NCI-H2171 treated with DMSO at 0.1 percent for 48 hours (cell line): ENCODE measurements around the gene RNF6.

ENCODE experiments used
- DNase-seq: peaks from one replicate; lab custom pipeline; 2025; lab: John Stamatoyannopoulos, UW

Gene RNF6

DNA sequence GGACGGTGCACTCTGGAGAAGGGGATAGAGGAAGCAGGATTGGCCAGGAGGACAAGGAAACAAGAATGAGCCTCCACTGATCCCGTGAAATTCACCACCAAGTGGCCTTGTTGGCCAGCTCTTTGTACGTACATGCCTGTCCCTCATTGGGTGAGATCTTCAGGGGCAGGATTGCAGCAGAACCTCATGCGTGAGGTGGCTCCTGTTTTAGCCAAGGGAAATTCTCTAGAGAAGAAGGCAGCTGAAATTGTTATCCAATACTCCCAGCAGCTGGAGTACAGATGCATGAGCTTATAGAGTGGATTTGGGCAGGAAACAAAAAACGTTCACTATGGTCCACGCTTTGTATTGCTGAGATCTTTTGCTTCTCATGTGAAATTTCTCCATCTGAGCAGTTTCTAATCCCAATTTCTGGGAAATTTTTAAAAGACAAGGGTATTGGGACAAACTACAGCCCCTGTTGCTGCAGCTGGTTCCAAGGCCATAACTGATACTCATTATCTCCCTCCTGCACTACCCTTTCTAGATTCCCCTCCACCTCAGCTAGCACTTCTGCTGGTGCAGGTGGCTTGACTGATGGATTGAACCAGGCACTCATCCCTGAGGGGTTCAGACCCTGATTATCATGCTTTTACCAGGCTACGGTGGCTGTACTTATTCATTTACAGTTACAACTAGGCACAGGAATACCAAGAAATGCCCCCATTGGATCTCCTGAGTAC is 3.9 kb upstream of the RNF6 start:
- no peak for DNase-seq

DNA sequence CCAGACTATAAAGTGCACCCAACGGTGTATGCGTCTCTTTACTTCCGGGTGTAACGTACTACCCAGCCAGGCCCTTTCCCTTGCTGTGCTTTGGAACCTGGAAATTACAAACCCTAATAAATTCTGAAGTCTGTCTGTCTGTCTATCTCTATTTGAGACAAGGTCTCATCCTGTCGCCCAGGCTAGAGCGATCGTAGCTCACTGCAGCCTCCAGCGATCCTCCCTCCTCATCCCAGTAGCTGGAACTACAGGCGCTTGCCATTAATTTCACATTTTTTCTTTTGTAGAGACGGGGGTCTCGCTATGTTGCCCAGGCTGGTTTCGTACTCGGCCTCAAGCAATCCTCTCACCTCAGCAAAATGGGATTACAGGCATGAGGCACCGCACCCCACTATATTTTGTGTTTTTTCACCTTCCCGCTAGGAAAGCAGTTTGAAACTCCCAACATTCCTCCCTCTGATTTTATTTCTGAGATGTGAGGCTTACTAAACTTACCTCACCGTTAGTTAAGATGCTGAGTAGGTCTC is 469 bp upstream of the RNF6 start:
- no peak for DNase-seq

DNA sequence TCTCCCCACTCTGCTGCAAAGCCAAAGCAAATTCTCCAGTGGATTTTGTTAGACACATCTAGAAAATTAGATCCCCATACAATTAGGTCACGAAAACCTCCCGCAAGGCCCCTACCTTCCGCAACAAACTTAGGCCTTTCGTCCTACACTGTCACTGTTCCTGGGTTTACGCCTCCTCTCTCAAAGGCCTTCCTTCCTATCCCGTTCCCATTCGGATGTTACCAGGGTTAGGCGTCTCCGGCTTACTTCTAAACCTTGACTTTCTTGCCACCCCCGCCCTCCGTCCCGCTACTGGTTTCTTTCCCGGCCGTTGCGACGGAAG is 754 bp downstream of the RNF6 start:
- no peak for DNase-seq

DNA sequence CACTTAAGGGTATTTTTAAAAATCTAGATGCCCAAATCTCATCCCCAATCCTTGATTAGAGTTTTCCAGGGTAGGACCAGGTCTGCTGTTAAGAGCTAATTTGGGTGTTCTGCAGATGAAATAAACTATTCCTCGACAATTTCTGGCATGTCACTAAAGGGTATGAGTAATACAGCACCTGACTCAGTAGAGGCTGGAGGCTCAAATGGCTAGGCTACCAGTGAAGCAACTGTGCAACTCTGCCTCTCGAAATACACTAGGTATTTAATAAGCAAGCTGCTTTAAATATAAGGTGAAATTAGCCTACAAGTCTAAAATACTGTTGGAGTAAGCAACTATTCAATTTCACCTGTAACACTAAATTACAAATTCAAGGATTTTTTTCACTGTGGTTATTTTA is 1.5 kb downstream of the RNF6 start:
- DNase-seq: no peak

DNA sequence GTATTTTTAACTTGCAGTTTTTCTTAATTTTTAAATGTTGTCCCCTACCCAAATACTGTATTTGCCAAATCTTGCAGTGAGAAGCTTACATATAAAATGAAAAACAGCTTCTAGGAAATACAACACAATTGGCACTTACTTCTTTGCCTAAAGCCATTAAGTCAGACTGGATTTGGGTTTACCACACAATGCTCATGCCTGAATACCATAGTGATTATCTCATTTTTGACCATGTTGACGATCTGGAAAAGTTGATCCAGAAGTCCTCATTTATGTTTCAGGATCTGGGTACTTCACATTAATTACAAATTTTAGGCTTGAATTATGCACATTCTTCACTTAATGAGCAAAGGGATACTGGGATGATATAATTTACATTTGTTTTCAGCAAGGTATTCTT is 2.4 kb downstream of the RNF6 start:
- DNase-seq: no peak

DNA sequence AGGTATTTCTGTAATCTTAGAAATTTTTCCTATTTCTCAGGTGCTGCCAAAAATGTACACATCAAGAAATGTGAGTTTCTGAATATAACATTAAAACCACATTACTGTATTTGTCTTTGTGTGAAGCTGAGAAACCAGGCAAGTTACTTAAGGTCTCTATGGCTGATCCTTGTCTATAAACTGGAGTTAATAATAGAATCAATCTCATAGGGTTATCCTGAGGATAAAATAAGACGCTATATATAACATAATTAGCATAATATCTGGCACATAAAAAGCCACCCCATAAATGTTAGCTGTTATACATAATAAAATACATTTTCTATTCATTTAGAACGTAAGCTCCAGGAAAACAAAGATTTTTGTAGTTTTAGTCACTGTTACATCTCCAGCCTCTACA is 6.1 kb downstream of the RNF6 start:
- DNase-seq: no peak

DNA sequence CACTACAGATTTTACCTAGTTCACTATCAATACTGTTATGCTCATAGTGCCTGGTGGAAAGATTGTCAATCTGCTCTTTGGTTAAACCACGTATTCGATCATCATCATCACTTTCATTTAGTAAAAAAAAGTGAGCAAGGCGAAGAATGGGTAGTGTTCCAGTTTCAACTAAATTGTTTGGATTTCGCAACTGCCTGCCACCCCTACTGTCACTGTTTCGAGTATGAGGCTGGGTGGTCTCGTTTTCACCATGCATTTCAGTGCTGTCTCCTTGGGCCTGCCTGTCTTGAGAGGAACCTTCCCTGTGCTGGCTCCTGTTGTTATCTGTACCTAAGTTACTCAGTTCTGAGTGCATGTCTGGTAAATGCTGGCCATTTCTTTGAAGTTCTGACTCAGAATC is 8.1 kb downstream of the RNF6 start:
- DNase-seq: no peak

DNA sequence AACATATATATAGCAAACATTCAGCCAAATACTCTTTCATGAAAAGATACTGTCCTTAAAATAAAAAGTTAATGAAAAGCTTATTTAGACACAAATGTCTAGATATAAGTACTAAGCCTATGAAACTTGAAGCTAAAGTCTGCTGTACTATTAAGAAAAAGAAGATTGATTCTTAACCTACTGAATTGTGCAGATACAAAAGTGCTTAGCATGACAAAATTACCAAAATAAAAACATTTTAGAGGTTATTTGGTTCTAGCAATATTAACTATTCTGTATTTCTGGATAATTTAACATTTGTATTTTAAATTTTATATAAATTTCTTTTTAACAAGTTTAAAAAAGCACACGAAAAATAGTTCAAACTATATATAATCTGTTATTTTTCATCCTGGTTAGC is 8.8 kb downstream of the RNF6 start:
- no peak for DNase-seq

DNA sequence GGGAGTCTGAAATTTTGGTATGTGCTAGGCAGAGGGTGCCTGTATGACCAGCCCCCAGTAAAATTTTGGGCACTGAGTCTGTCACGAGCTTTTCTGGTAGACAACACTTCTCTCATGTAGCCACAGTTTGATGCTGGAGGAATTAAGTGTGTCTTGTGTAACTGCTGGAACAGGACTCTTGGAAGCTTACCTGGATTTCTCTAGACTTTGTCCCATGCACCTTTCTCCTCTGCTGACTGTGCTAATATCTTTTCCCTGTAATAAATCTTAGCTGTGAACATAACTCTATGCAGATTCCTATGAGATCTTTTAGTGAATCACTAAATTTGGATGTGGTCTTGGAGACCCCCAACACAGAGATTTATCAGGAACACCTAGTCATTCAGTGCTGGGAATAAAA is 13.8 kb downstream of the RNF6 start:
- DNase-seq: no peak

DNA sequence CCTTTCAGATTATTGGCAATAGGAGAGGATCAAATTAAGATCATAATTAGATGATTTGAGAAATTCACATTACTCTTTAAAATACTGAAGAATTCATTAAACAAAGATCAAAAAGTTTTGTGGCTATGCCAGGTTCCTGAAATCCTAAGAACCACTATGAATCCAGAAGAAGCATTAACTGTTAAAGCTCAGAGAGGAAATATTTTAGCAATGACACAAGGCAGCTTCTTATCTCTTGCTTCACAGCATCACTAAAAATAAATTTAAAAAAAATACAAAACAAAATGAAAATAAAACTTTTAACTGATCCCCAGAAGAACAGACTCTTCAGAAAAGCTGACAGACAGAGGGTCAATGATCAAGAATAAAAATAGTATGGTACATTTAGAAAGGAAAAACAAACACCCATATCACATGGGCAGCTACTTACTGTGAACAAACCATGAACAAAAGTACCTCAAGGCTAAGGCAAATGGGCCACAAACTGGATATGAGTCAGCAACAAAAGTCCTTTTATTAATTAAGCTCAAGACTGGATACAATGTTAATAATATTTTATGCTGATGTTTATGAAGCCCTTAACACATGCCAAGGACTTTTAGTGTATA is 19.6 kb downstream of the RNF6 start:
- DNase-seq: no peak

DNA sequence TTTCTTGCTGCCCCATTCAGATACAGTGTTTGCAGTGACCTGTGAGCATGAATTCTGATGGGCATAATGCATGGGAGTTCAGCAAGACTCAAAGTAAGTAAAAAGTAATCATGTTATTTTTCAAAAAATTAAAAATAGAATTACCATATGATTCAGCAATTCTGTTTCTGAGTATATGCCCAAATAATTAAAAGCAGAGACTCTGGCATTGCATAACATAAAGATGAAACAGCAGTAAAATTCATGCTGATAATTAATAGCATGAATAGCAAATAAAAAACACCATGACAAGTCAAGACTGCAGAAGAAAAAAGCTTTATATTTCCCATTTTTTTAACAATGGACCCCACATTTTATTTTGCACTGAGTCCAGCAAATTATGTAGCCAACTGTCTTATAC is 21.3 kb downstream of the RNF6 start:
- no peak for DNase-seq

DNA sequence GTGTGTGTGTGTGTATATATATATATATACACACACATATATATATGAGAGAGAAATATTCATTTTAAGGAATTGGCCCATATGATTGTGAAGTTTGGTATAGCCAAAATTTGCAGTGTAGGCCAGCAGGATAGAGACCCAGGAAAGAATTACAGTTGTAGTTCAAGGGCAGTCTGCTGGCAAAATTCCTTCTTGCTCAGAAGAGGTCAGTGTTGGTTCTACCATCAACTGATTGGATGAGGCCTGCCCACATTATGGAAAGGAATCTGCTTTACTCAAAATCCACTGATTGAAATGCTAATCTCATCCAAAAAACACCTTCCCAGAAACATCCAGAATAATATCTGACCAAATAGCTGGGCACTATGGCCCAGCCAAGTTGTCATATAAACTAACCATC is 24.0 kb downstream of the RNF6 start:
- DNase-seq: no peak

DNA sequence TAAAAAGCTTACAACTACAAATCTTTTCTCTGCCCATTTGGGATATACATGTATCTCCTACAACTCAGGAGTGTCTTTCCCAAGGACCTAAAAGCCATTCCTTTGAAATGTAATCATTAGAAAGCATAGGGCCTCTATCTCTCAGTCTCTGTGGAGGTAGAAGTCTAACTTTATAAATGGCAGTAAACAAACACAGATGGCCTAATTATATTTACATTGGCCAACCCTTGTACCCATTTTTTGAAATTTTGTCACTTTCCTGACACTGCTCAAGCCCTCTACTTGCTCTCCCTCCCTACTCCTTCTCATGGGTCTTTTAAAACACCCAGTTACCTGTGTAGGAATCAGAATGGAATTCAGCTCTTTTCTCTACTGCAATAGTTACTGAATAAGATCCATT is 24.8 kb downstream of the RNF6 start:
- no peak for DNase-seq

DNA sequence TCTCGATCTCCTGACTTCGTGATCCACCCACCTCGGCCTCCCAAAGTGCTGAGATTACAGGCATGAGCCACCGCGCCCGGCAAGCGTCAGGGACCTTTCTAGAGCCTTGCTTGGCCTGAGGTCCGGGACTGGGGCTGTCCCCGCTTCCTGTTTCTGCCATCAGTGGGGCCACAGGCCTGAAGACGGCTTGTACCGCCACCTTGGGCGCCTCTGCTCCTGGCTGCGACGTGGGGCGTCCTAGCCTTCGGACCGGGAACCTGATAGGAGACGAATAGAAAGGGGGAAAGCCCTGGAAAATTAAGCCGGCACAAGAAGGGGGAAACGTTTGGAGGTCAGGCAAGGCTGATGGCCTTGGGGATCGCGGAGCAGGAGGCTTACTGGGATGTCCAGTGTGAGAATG is 35.1 kb downstream of the RNF6 start:
- DNase-seq: no peak

DNA sequence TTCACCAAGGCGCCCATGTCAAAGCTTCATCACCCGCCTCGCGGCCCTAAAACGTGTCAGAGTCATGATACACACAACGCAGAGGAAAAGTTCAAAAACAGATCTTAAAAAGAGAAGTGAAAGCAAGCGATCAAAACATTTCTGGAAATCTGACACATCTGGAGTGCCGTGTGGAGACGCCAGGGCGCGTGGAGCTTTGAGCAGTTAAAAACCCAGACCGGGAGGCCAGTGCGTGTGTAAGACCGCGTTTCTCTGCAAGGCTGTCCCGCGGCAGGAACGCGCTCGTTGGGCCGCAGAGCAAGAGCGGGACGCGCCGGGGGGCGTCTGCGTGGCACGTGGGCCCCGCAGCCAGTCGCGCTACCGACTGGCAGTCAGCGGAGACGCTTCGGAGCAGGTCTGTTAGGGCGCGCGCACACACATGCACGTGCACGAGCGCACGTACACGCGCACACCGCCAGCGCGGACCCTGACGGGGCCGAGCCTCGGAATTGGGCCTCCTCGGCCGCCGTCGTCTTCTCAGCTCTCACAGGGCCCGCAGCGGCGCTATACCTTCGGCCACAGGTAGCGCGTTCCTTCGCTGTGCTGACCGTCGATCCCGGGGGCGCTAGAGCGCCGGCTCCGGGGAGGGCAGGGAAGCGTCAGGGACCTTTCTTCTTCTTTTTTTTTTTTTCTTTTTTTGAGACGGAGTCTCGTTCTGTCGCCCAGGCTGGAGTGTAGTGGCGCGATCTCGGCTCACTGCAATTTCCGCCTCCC is 35.8 kb downstream of the RNF6 start:
- no peak for DNase-seq

DNA sequence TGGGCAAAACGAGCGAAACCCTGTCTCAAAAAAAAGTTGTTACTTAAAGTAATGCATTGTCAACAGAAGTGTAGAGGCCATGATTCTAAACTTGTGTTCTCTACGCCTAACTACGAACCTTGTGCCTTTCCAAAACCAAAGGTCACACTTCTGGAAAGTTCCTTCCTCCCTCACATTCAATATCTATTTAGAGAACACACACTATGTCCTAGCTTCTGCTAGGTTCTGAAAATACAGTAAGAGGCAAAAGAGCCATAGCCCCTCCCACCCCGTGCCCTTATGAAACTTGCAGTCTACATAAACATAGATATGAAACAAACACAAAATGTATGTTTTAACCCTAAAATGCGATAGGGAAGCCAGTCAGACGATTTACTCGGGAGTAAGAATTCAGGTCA is 36.4 kb downstream of the RNF6 start:
- no peak for DNase-seq

DNA sequence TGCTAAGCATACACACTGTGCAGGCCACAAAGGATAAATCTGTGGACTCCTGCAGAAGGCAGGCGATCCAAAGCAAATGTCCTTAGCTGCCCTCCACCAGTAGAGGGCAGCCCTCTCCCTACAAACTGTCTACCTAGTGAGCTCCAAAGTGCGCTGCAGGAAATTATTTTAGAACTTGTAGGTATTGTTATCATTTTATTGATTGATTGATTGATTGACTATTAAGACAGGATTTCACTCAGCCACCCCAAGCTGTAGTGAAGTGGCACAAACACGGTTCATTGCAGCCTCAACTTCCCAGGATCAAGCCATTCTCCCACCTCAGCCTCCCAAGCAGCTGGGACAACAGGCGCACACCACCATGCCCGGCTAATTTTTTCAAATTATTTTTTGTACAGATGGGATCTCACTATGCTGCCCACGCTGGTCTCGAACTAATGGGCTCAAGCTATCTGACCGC is 37.3 kb downstream of the RNF6 start:
- peak; percentile 43 for DNase-seq

DNA sequence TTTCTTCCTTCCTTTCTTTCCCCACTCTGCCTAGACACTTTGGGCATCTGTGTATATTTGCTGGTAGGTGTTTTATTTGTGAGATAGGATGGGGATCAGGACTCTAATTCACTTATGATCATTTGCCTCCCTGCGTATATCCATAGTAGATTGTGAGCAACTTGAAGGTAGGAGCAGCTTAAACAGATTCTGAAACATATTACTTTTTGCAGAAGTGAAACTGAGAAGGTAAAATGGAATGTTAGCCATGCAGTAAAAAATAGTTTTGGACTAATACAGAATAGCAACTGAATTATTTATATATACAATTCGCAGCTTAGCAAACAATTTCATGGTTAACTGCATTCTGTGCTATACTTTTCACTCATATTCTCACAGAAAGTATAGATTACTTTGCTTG is 38.7 kb downstream of the RNF6 start:
- DNase-seq: no peak

DNA sequence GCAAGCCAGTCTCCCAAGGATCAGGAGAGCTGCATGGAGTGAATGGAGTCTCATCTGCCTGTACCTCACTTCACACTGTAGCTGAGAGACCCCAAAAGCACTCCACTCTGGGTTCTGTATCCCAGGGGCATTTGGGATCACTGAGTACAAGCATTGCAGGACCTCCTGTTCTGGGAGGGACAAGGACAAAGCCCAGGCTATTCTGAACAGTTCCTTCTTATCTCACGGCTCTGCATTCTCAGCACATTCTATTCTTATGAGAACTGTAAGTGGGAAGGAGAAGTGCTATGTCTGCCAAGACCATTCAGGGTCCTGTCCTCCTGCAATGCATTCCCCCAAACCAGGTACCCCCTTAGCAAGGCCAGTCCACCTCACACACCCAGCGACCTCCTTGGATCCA is 42.8 kb downstream of the RNF6 start:
- no peak for DNase-seq

DNA sequence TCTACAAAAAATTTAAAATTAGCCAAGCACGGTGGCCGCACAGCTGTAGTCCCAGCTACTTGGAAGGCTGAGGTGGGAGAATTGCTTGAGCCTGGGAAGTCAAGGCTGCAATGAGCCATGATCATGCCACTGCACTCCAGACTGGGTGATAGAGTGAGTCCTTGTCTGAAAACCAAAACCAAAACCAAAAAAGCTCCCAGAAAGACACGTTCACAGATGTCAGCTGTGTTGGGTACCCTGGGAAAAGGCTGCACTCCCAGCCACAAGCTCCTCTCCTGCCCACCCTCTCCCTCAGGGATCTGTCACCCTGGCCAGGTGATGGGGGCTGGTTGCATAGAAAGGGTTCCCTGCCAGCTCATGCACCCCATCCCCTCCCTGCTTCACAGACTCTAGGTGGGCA is 53.3 kb downstream of the RNF6 start:
- DNase-seq: no peak

DNA sequence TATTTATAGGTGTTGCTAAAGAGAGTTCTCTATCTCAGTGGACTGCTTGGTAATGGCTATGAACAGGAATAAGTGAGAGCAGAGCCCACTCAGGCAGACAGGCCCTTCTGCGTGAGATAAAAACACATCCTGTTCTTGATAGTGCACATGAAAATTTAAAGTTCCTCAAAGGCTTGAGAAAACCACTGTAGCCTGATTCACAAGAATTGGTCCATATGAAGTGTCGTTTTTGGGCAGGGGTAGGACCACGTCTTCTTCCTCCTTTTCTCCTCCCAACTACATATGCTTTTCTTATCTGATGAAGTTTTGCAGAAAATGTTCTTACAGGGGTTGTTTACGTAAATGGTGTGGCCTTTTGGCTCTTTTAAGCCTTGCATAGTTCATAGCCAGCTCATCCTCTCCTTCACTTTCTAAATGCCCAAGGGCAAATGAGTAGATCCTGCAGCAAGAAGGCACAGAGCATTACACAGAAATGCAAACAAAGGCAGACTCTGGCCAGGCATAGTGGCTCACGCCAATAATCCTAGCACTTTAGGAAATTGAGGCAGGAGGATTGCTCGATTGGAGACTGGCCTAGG is 53.8 kb downstream of the RNF6 start:
- DNase-seq: no peak

DNA sequence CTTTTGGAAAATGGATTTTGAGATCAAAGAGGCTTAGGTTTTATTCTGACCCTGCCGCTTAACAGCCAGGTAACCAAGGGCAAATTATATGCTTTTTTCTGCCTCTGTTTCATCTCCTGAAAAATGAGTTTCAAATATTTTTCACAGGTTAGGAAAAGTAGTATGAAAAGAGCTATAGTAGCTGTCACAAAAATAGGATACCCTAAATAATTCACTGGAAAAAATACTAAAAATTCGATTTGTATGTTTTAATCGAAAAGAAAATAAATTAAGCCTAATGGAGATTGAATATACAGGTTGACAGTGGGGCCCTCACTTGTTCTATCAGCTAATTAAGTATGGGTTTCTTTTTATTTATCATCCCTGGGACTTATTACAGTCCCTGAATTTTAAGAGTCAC is 58.3 kb downstream of the RNF6 start:
- no peak for DNase-seq
